ENCODE data around the gene TEK.

Gene TEK

GRCh38 chr9:27248702-27249101 lies 139.7 kb downstream of the TEK start:
- DNase-seq, result no peak

GRCh38 chr9:27258662-27259061 lies 149.6 kb downstream of the TEK start:
- DNase-seq, result no peak

- DNase-seq, result no peak
Observed at GRCh38 chr9:27260789-27261516, 151.9 kb downstream of the TEK start.

GRCh38 chr9:27261517-27262211 lies 152.6 kb downstream of the TEK start:
- no peak for DNase-seq

GRCh38 chr9:27272103-27272502 lies 163.1 kb downstream of the TEK start:
- no peak for DNase-seq

- no peak for DNase-seq
Observed at GRCh38 chr9:27273186-27273585, 164.2 kb downstream of the TEK start.

- peak; percentile 20 for DNase-seq
Observed at GRCh38 chr9:27276193-27277030, 167.4 kb downstream of the TEK start.

- DNase-seq, result no peak
Observed at GRCh38 chr9:27278374-27278773, 169.3 kb downstream of the TEK start.

GRCh38 chr9:27279611-27280010 lies 170.6 kb downstream of the TEK start:
- no peak for DNase-seq

Data from GDM1 (cell line).